CD4-positive, alpha-beta T cell treated with Interleukin-15 for 1 hour (primary cell): ENCODE measurements around the gene NAT16.
A peak's percentile ranks its signal among the peaks of the same experiment; 100 is the strongest.

Experiments used
- DNase-seq: peaks from one replicate; pipeline ENCODE4 v3.0.0-alpha.2; 2020

NAT16 gene

DNA sequence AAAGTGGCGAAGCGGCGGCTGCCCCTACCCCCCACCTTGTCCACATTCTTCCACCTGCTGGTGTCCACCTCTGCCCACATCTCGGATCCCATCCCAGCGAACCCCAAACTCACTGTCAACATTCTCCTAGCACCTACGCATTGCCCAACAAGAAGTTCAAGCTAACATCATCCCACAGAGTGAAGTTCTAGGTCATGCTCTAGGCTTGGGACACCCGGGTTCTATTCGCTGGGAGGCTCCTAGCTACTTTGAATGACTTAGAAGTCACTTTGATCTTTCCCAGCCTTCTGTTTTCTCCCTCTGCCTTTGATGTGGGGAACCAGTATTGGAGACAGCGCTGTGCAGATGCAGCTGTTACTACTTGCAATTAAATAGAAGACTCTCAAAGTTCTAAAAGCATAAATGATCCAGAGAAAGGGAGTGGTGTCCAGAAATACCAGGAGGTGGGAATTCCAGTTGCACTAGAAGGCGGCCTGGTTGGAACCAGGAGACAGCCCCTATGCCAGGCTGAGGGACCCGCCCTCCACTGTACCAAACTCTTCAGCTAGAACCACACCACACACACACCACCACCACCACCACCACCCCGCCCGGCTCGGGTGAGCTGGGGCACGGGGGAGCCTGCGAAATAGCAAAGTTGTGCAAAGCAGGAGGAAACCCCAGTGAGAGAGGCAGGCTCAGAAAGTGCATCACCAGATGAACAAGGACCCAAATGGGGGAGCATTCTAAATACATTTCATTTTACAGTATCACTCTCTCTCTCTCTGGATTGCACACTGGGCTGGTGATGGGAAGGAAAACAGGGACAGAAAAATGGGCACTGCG is 9.3 kb downstream of the NAT16 start:
- no peak for DNase-seq

DNA sequence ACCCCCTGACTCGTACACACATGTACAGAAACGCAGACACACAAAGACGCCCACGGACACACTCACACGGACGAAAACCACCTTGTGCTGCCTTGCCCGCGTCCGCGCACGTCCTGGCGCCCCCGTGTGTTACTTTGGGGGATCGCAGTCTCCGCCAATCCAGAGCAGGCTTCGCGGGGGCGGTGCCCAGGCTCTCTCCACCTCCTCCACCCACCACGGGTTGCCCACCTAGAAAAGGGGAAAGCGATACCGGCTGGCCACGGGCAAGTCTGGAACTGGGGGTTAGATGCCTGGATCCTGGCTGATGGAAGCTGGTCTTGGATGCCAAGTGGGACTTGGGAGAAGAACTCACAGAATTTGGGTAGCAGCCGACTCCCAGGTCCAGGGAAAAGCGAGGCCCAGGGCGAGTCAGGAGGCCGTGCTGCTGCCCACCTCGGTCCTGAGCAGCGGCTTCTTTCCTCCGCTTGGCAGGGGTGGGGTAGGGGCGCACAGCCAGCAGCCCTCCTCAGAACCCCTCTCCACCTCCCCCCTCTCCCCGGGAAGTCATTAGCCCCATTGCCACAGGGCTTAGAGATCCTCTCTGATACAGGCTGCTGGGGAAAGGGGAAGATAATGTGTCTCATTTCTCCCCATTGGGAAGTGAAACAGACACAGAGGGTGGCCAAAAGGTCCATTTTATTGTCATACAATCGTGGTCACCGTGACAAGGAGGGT is 10.1 kb downstream of the NAT16 start:
- peak; percentile 77 for DNase-seq

DNA sequence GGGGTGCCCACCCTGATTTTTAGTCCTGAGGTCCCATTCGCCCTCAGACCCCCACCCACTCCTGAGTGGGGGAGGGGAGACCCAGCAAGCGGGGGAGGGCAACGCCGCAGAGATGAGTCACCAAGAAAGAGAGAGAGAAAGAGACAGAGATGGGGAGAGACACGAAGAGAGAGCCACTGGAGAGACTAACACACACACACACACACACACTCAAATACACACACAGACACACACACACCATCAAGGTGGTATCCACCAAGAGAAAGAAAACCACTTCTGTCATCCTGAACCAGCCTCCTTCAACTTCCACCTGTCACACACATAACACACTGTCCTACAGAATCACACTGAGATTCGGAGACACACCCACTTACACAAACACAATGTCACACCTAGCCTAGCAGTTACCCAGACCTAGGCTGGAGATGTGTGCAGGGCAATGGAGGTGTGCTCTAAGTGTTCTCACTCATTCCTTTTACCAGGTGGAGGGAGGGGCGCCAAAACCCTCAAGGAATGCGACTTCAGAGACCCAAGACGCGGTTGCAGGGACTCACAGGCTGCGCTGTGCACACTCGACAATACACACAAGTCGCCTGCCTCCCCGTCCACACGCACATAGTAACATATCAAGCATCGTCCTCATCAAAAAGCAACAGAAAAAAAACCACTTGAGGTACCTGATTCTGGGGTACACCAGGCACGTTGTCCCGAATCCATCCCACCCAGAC is 10.8 kb downstream of the NAT16 start:
- no peak for DNase-seq

DNA sequence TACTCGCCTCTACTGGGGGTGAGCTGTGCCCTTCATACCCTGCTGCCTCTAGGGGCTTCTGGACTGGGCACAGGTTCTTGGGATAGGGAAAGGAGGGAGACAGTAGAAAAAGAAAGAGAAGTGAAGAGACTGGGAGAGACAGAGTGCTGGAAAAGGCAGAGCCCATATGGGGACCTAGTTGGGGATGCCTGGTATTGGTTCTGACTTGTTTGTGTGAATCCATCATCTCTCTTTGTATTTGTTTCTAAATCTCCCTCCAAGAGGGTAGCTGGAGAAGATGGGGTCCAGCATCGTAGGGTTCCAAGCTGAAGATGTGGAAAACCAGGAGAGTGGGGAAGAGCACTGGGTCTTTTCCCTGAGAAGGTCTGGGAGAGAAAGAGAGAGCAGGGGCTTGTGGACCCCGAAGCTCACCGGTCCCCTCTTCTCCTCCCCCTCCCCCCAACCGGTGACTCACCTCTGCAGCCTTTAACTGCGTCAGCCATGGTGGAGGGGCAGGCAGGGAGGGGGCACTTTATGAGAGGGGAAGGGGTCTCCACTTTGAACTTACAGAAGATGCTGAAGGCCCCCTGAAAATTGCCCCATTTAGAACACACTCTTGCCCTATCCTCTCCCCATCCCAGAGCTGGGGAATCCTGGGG is 11.6 kb downstream of the NAT16 start:
- no peak for DNase-seq

DNA sequence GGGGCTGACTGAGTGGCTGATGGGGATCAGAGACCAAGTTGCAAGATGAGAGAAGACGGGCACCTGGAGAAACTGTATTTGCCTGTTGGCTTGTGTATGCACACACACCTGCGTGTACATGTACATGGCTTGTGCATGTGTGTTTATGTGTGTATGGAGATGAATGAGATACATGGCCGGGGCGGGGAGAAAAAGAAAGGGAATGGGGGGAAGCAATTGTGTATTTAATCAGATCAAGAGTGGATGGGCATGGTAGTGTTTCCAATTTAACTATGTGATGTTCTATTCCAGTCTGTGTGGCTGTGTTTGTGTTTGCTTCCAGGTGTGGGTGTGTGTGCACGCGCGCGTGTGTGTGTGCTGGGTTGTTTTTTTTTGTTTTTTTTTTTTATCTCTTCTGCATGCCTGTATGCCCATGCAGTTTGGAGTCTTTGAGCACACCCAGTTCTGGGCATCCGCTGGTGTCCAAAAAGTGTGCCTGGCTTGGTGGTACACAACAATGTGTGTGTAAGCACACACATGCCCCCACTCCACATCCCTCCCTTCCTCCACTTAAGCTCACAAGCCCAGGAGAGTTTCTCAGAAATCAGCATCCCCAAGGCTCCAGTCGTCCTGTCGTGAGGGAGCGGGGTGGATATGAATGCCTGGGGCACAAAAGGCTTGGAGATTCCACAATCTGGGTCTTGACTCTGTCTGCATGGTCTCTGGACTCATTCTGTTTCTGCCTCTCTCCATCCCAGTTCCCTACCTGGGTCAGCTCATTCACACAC is 12.3 kb downstream of the NAT16 start:
- no peak for DNase-seq

DNA sequence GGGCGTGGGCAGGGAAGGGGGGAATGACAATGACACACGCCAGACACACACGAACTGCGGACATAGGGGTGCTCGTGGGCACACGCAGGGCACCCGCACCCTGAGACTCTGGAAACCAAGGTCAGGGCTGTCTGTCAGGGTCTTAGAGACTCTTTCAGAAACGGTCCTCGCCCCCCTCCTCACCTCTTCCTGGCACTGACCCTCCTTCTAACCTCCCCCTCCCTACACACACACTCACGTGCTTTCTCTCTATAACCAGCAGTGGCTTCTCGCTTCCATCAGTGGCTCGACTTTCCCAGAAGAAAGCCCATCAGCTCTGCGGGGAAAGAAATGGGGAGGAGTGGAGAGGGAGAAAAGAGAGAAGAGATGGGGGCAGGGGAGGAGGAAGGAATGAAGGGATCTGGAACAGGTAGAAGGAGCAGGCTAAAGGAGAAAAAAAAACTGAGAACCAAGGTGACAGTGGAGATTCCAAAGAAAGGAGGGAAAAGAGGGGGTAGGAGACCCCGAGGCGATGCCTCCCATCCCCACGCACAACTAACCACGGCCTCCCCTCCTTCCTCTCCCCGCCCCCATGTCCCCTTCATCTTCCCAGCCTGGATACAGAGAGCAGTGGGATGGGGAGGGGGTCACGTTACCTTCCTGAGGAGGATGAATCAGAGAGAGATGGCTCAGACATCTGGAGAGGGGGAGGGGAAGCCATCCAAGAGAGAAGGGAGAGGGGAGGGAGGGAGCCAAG is 13.0 kb downstream of the NAT16 start:
- DNase-seq = no peak

DNA sequence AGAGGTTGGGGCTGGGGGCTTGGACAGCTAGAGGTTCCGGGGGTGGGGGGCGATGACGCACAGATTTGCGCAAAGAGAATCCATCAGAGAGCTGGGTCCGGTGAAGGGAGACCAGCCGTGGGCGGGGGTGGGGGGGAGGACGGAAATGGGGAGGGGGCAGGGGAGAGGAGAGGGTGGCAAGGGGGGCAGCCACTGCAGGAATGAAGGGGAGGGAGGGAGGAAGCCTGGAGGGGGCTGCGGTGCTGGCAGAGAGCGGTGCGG is 13.5 kb downstream of the NAT16 start:
- DNase-seq = no peak

DNA sequence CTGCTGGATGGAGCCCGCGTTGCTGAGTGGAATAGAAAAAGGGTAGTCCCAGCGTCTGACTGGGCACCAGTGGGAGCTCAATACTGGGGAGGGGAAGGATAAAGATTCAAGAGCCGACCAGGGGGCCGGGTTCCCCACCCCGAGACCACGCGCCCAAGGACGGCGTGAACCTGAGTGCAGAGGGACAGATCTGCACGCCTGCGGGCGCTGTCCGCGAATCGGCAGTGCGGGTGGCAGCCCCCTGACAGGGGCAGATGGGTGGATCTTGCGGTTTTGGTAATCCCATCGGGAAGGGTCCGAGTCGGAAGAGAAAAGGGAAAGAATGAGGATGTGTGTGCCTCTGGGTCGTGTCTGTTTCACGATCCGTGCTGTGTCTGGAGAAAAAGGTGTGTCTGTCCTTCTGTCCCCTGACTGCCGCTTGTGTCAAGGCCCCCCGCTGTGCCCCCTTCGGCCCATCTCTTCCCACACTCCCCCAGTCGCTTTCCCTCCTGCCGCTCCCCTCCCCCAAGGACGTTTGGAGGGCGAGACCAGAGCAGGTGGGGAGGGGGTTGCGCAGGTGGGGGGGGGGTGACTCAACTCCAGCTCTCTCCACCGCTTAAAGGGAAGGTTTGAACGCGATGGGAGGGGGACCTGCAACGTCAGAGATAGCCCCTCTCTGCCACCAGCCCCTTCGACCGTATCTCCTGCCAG is 14.0 kb downstream of the NAT16 start:
- no peak for DNase-seq

DNA sequence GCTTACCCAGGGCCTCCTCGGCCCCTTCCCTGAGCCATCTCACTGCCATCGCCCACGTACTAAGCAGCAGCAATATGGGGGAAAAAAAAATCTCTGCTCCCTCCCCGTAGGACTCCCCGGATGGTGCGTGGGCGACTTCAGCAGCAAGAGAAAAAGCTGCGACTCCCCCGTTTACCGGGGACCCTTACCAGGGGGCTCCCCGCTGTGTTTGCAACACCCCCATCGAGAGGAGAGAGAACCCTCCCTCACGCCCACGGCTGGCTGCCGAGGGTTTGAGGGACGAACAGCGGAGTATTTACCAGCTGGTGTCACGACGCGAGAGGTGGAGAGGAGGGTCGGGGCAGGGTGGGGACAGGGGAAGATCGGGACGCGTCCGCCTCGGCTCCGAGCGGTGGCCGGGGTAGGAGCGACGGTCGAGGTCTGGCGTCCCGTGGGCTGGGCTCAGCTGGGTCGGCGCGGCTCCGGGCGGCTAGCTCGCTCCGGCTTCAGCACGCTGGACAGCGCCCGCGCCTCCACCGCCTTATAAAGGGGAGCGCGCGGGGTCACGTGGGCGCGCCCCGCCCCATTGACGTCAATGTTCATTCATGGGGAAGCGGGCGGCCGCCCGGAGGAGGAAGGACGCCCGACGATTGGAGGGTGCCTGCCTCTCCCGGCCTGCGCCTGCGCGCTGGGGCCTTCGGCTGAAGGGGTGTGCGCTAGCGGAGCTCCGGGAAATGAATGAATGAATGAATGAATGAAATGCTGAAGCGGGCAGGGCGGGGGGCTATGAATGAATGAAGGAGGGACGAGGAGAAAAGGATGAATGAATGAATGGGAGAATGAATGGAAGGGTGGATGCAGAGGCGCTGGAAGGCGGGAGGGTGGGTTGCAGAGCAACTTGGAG is 14.8 kb downstream of the NAT16 start, which contains the start of gene VGF:
Gene VGF (minus strand): TSS at position 495 of the 883 bp plus-strand sequence. CDS start 726 bp downstream, outside the sequence.
- DNase-seq = peak; percentile 95

DNA sequence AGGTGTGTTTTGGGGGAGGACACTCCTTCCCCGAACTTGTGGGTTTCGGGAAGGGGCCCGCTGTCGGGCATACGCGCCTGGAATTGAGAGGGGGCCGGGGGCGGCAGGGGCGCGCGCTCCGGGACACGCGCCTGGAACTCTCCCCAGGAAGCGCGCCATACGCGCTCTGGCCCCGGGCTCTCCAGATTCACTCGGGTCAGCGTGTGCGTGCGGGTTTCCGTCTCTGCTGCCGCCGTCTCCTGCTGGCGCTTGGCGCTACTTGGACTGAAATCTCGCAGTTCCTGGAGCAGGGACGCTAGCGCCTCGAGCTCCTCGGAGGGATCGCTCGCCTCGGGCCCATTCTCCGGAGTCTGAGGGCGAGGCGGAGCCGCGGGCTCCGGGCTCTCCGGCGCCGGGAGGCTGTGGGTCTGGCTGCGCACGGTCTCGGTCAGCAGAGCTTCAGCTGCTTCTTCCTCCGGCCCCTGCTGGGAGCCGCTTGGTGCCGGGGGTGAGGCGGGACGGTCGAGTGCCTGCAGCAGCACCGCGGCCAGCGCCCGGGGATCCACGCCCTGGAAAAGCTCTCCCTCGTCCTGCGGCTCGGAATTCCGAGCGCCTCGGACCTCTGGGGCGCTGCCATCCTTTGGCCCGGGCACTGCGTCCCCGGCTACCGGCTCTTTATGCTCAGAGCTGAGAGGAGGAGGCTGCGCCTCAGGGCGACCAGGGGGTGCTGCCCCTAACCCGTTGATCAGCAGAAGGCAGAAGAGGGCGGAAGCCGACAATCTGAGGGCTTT is 15.8 kb downstream of the NAT16 start:
- no peak for DNase-seq

DNA sequence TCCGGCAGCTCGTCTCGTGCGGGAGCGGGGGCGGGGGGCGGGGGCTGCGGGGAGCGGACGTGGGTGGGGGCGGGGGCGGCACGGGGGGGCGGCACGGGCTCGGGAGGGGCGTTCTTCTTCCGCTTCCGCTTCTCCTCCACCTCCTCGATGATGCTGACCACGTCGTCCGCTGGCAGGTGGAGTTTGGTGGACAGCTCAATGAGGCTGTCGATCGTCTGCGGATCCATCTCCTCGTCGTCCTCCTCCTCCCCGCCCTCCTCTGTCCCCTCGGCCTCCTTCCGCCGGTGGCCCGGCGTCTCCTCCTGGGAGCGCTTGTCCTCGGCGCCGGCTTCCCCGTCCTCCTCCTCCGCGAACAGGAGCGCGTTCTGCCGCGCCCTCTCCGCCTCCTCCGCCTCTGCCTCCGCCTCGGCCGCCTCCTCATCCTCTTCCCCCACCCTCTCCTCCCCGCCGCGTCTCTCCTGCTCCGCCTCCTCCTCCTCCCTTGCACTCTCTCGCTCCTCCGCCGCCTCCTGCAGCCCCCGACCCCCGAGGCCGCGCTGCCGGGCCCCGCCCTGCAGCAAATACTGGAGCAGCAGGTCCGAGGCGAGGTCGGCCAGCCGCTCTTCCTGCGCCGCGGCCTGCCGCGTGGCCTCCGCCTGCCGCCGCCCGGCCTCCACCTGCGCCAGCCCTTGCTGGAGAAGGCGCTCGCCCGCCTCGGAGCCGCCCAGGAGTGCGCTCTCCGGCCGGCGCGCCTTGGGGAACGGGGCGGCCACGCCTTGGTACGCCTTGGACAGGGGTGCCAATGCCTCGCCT is 16.6 kb downstream of the NAT16 start:
- peak; percentile 29 for DNase-seq

DNA sequence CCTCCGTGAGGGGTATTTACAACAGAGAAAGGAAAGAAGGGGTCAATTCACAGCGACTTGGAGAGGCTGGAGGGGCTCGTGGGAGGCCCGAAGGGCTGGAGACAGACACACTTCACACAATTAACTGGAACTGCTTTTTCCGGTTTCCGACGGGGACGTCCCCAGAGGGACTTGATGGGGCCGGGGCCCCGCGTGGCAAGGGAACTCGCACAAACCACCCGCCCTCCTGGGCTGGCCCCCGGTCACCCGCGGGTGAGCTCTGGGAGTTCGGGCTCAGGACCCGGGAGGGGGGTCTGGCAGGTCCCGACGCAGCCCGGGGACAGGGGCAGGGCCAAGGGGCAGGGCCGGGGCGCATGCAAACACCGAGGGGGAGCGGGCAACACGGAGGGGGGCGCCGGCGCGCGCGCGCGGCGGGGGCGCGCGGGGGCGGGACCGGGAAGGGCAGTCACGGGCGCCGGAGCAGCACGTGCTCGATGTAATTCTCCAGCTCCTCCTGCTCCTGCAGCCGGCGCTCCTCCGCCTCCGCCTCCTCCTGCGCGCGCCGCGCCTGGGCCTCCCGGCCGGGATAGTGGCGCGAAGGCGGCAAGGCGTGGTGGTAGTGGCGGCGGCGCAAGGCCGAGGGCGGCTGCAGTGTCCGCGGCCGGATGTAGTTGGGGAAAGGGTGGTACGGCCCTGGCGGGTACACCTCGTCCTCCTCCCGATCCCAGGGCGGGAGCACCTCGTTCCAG is 17.4 kb downstream of the NAT16 start:
- no peak for DNase-seq

DNA sequence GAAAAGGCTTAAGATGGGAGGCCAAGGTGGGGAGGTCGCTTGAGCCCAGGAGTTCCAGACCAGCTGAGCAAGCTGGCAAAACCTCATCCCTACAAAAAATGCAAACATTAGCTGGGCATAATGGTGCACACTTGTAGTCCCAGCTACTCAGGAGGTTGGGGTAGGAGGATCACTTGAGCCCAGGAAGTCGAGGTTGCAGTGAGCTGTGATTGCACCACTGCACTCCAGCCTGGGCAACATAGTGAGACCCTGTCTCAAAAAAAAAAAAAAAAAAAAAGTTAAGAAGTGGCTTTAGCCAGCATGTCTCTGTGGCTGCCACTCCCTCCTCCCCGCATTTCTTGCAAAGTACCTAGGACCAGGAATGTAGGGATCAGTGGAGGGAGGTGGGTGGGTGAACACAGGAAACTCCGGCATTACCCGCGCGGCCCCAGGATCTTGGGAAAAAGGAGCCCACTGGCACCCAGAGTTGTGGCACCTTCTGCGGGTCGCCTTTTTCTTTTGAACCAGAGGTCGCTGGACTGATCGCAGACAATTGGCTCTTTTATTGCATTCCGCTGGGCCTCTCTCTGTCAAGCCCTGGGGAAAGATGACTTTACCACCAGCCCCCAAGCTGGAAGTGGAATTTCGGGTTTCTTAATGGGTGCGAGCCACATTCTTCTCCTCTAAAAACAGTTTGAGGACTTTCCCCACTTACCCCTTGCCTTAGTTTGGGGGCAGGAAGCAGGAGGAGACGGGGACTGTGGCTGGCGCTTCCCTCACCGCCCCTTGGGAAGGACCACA is 18.2 kb downstream of the NAT16 start:
- DNase-seq = no peak

DNA sequence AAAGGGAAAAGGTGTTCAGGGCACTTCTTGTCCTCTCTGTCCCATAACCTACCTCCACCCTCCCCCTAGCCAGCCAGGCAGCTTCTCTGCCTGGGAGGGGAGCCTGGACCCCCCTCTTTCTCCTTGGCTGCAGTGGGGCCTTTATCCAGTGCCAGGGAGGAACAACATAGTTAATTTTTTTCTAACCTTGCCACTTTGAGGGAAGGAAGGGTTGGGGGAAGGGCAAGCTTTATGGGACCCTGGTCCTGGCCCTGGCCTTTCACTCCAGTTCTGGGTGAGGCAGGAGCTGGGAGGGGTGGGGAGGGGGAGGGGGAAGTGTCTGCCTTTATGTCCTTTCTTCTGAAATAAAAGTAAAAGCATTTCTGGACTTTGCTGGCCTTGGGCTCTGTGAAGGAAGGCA is 19.2 kb downstream of the NAT16 start:
- no peak for DNase-seq

DNA sequence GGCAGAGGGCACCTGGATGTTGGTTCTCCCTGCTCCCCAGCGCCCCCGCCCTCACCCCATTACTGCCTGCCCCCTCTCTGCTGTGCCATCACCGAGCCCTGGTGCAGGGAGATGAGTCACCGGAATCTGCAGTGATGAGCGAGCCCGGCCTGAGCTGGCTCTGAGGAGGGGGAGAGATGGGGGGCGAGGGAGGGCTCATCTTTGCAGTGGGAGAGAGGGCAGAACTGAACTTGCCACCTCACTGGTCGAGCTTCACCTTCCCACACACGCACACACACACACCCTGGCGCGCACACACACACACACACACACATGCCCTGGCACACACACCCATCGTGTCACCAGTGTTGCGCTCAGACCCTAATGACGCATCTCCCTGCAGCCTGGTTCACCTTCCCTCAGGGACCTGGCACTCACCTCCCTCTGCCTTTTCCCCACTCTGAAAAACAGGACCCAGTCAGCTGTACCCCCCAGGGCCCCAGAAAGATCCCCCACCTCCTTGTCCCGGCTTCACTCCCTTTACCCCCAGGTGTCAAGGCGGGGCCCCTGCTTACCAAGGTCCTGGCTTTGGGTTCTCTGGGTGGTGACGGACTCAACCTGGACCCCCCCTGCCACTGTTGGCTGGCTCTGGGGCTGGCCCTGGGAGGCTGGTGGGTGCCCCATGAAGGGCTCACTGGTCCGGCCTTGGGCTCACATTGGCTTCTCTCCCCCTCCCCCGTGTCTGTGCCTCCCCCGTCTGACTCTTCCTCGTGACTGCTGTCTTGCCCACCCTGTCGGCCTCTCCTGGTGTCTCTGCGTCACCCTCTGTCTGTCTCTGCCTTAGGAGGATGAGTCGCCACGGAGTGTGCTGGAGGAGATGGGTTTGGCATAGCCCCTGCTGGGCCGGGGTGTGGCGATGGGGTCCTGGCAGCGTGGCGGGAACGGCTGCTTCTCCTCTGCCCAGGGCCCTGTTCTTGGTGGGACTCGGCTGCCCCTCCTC is 20.1 kb downstream of the NAT16 start:
- DNase-seq = no peak
